RWPE2 (cell line): ENCODE measurements around the gene CLK2.
A peak's percentile ranks its signal among the peaks of the same experiment; 100 is the strongest.

Experiments used
- ATAC-seq: fragments of 200-7000 bp; cut with Tn5 transposase; 3 replicates; pipeline ENCODE4 v1.9.1; 2021; ENCODE audit warnings: low read depth
- DNase-seq: peaks from one replicate; pipeline ENCODE4 v3.0.0-alpha.2; 2020; ENCODE audit warnings: low spot score
- H3K27ac ChIP-seq: fragments of 450-650 bp; 2 replicates; pipeline ENCODE4 v1.5.1; 2017; ENCODE audit warnings: mild to moderate bottlenecking; ENCODE audit not compliant: poor library complexity, severe bottlenecking
- H3K27me3 ChIP-seq: fragments of 250-450 bp; sonication (Bioruptor Pico); 2 replicates; pipeline ENCODE4 v1.5.1; 2021; ENCODE audit warnings: mild to moderate bottlenecking, moderate library complexity; ENCODE audit not compliant: insufficient read depth, poor library complexity, severe bottlenecking
- H3K36me3 ChIP-seq: fragments of 250-450 bp; sonication (Bioruptor Pico); 2 replicates; pipeline ENCODE4 v1.5.1; 2020; ENCODE audit warnings: low read depth, mild to moderate bottlenecking, moderate library complexity
- H3K4me1 ChIP-seq: fragments of 250-450 bp; sonication (Bioruptor Pico); 2 replicates; pipeline ENCODE4 v1.5.1; 2021; ENCODE audit warnings: mild to moderate bottlenecking, moderate library complexity; ENCODE audit not compliant: insufficient read depth, poor library complexity, severe bottlenecking
- H3K4me3 ChIP-seq: fragments of 250-450 bp; sonication (Bioruptor Pico); 2 replicates; pipeline ENCODE4 v1.5.1; 2021; ENCODE audit warnings: mild to moderate bottlenecking, moderate library complexity; ENCODE audit not compliant: severe bottlenecking
- H3K9me3 ChIP-seq: fragments of 250-450 bp; sonication (Bioruptor Pico); 2 replicates; pipeline ENCODE4 v1.5.1; 2021; ENCODE audit warnings: mild to moderate bottlenecking, moderate library complexity; ENCODE audit not compliant: severe bottlenecking
- CTCF ChIP-seq: fragments of 450-650 bp; IDR thresholded peaks from one replicate; pipeline ENCODE4 v1.5.1; 2017; ENCODE audit warnings: mild to moderate bottlenecking, moderate library complexity; ENCODE audit not compliant: poor library complexity, severe bottlenecking

The CLK2 gene

GRCh38 chr1:155253208-155253607 is 20.1 kb downstream of the CLK2 start:
- peak overlapping the region; percentile 57 for H3K4me3 ChIP-seq

GRCh38 chr1:155251566-155251965 is 21.7 kb downstream of the CLK2 start:
- Histone ChIP-seq H3K9me3 (no peaks in the 10 kb centered on the region), H3K27ac (no peak overlapping the region), H3K4me1 (peaks cover 5% of the 10 kb centered on the region), H3K27me3 (no peaks in the 10 kb centered on the region), H3K4me3 (no peak overlapping the region), H3K36me3 (peaks cover 38% of the 10 kb centered on the region)
- no peak for TF ChIP-seq CTCF
- DNase-seq (no peak), ATAC-seq (no peak)

More at GRCh38 chr1:155253208-155253607, 20.1 kb downstream of the CLK2 start:
- DNase-seq (no peak), ATAC-seq (no peak)
- Histone ChIP-seq H3K9me3 (no peaks in the 10 kb centered on the region), H3K36me3 (peaks cover 29% of the 10 kb centered on the region), H3K4me1 (peaks cover 5% of the 10 kb centered on the region), H3K27me3 (no peaks in the 10 kb centered on the region), H3K27ac (peak overlapping the region; percentile 65)
- no peak for TF ChIP-seq CTCF

- H3K4me1 ChIP-seq: peaks cover 5% of the 10 kb centered on the region
- no peak for DNase-seq
- peak; percentile 98 for TF ChIP-seq CTCF
- no peak overlapping the region for H3K27ac ChIP-seq
- peaks cover 38% of the 10 kb centered on the region for H3K36me3 ChIP-seq
- H3K9me3 ChIP-seq: no peaks in the 10 kb centered on the region
- peak; percentile 79 for ATAC-seq
- no peak overlapping the region for H3K4me3 ChIP-seq
- H3K27me3 ChIP-seq: no peaks in the 10 kb centered on the region
Observed at GRCh38 chr1:155250633-155251449, 22.5 kb downstream of the CLK2 start.

GRCh38 chr1:155250246-155250632 is 23.1 kb downstream of the CLK2 start:
- H3K4me3 ChIP-seq: no peak overlapping the region
- ATAC-seq (no peak), DNase-seq (no peak)
- peaks cover 38% of the 10 kb centered on the region for H3K36me3 ChIP-seq
- H3K4me1 ChIP-seq: peaks cover 5% of the 10 kb centered on the region
- no peaks in the 10 kb centered on the region for H3K27me3 ChIP-seq
- no peak for TF ChIP-seq CTCF
- H3K9me3 ChIP-seq: no peaks in the 10 kb centered on the region
- no peak overlapping the region for H3K27ac ChIP-seq
